C4-2B (cell line): Measurements from ENCODE around the gene CILP.
"Not testable (repeated sequence)": the region's sequence is repeated elsewhere in the genome, so short reads cannot be mapped to it uniquely, and the experiment has no call there.

ENCODE experiments used
- H3K27ac ChIP-seq: fragments of 450-650 bp; 2 replicates; pipeline ENCODE4 v1.5.1; 2017
- ZFX ChIP-seq: fragments of 450-650 bp; IDR thresholded peaks from 2 replicates; pipeline ENCODE4 v1.6.1; 2017
- TF ChIP-seq, protein P1 (sequence below): fragments of 450-650 bp; conservative IDR thresholded peaks from 2 replicates; pipeline ENCODE4 v1.5.1; 2017; ENCODE audit warnings: mild to moderate bottlenecking

Gene CILP

DNA sequence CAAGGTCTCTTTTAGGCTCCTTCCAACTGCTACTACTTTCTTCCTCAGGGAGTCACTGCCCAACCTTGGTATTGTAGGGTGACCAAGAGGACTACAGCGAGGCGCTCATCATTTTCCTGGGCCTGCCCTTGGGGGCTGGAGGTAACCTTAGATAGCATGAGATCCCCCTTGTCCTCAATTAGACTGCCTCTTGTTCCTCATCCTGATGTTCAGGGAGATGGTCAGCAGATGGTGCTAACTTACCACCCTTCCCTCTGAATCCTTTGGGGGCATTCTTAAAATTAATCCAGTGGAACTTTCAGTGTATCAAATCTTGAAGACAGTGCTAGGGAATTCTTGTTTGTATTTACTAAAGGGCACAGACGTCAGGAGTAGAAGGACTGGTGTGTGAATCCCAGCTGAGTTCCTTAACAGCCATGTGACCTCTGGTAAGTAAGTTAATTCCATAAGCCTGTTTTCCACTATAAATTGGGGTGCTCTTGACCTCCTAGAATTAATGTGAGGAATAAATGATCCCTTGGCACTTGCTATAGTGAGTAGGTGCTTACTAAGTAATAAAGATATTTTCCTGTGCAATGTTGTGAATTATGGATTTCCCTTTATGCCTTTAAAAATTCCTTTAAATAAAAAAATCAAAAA, 22.1 kb downstream of the CILP start:
- TF ChIP-seq, protein P1, sequence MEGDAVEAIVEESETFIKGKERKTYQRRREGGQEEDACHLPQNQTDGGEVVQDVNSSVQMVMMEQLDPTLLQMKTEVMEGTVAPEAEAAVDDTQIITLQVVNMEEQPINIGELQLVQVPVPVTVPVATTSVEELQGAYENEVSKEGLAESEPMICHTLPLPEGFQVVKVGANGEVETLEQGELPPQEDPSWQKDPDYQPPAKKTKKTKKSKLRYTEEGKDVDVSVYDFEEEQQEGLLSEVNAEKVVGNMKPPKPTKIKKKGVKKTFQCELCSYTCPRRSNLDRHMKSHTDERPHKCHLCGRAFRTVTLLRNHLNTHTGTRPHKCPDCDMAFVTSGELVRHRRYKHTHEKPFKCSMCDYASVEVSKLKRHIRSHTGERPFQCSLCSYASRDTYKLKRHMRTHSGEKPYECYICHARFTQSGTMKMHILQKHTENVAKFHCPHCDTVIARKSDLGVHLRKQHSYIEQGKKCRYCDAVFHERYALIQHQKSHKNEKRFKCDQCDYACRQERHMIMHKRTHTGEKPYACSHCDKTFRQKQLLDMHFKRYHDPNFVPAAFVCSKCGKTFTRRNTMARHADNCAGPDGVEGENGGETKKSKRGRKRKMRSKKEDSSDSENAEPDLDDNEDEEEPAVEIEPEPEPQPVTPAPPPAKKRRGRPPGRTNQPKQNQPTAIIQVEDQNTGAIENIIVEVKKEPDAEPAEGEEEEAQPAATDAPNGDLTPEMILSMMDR = peak; percentile 78
- no peak for TF ChIP-seq ZFX
- no peak overlapping the region for H3K27ac ChIP-seq

DNA sequence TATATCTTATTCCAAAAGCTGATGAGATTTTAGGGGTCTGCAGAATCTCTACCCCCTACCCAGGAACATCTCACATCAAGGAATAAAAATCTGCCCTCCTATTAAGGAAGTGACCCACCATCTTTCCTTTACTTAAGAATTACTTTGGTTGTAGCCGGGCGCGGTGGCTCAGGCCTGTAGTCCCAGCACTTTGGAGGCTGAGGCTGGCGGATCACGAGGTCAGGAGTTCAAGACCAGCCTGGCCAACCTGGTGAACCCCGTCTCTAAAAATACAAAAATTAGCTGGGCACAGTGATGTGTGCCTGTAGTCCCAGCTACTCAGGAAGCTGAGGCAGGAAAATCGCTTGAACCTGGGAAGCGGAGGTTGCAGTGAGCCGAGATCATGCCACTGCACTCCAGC, 22.8 kb downstream of the CILP start:
- H3K27ac ChIP-seq = not testable (repeated sequence)

DNA sequence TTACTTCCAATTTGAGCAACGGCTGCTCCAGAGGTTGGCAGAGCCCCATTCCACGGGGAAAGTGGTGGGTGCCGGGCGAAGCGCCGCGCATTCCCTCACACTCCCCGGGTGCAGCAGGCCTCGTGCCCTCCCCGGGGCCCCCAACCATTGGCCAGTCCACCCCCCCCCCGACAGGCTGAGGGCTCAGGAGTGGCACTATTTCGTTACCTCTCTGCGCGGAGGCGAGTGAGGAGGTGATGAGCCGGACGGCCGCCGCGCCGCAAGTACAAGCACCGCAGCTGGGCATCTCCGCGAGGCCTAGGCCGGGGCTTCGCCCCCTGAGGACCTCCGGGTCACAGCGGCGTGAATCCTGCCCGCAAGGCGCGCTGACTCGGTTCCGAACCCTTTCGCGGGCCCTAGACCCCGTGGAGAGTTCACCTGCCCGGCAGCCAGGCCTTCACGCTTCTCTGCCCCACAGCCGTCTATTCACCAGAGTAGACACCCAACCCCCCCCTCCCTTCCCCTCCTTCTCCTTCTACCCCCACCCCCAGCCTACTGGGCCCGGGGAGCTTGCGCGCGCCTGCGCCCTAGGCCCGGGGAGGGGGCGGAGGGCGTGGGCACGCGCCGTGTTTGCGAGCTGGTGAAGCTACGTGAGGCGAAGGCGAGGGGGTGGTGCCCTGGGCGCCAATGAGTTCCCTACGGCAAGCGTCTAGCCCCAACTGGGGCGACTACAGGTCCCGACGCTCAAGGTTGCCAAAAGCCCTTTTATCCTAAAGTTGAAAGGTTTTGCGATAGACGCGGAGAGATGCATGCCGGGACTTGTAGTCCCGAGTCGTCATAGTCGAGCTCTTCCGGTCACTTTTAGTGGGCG, 26.2 kb downstream of the CILP start, which contains the start of gene CLPX:
CLPX (minus strand) TSS at position 475 of the 850 bp plus-strand sequence; CDS start at position 286, 189 bp downstream.
- peak; percentile 98 for TF ChIP-seq ZFX
- TF ChIP-seq, protein P1 = no peak
- peak within 1 kb of the TSS; percentile 93 for H3K27ac ChIP-seq

DNA sequence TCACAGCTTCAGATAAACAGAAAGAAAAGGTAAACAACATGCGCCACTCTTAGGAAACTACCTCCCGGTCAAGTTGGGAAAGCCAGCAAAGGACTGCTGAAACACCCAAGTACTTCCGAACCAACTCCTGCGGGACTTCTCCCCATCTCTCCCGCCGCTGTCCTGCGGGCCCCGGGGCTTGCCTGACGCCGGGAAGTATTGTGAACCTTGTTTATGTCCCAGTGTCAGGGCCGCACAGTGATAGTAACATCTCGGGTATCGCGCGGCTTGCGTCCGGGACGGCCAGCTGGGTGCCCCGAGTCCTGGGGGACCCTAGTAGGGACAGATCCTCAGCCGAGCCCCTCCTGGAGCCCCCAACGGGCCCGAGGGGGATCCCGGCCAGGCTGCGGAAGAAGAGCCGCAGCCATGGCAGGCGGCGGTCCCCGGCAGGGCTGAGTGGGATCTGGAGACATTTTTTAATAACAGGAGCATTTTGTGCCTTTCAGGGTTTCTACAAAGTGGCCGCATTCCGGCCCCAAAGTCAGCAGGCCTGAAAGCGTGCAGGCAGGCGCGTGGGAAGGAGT, 26.9 kb downstream of the CILP start:
- no peak for TF ChIP-seq ZFX
- peak overlapping the region; percentile 93 for H3K27ac ChIP-seq

DNA sequence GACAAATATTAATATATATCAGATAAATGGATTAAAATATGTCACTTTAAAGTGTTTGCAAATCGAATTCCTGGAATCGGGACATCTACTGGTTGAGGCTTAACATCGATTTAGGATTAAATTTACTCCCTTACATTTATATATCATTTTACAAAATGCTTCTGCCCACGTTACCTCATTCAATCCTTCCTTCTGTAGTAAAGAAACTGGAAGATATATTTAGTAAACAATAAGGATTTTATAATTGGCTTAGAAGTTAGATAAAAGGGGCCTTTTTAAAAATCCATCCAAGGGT, 27.5 kb downstream of the CILP start:
- H3K27ac ChIP-seq = peak overlapping the region; percentile 93; the same call in 1 of the 2 replicates
- TF ChIP-seq, protein P1 = peak; percentile 16; the same call in 1 of the 2 replicates
- no peak for TF ChIP-seq ZFX

DNA sequence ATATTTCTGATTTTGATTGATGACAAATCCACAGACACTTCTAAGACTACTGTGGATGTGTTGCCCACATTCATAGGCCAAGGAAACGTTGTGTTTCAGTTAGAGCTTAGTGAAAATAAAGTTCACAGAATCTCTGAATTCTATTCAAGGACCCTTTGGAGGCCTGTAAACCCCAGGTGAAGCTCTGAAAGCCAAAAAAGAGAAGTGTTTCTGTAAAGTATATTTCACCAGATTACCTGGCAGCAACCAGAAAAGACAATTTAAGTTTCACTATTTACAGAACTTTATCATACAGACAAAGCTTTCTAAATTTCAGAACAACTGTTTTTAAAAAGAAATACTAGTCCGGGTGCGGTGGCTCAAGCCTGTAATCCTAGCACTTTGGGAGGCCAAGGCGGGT, 28.7 kb downstream of the CILP start:
- H3K27ac ChIP-seq = no peak overlapping the region
- TF ChIP-seq, protein P1 = no peak
- no peak for TF ChIP-seq ZFX

DNA sequence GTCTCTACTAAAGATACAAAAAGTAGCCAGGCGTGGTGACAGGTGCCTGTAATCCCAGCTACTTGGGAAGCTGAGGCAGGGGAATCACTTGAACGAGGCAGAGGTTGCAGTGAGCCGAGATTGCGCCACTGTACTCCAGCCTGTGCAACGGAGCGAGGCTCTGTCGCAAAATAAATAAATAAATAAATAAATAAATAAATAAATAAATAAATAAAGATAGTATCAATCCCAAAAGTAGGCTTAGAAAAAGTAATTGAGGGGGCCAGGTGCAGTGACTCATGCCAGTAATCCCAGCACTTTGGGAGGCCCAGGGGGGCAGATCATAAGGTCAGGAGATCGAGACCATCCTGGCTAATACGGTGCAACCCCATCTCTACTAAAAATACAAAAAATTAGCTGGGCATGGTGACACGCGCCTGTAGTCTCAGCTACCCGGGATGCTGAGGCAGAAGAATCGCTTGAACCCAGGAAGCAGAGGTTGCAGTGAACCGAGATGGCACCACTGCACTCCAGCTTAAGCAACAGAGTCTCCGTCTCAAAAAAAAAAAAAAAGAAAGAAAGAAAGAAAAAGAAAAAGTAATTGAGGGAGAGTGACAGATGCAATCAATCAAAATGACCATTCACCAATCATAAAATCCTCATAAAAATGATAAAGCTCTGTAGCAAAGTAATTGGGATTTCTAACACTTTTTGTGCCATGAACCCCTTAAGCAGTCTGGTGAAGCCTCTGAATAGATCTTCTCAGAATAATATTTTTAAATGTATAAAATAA, 29.5 kb downstream of the CILP start:
- not testable (repeated sequence) for H3K27ac ChIP-seq

DNA sequence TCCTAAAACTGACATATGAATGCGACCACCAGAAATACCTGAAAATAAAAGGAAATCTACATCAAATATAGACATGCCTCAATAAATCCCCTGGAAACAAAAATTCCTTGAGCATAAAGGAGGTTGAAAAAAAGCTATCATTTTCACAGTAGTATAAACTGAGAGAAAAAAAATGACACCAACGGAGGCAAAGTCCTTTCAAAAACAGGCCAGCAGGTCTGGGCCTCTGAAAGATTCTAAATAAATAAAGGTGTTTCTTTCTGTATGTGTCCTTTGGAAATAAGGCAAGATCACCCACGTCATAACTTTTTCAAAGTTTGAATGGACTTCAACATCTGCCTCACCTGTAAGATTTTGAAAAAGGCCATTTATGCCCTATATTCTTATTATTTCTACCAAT, 31.1 kb downstream of the CILP start:
- no peak overlapping the region for H3K27ac ChIP-seq
- TF ChIP-seq, protein P1 = no peak
- no peak for TF ChIP-seq ZFX
